HG02642 (cell line): ENCODE measurements around the gene OR4F15.
"Not testable (repeated sequence)": the region's sequence is repeated elsewhere in the genome, so short reads cannot be mapped to it uniquely, and the experiment has no call there.

Experiments used
- ATAC-seq: cut with Tn5 transposase; IDR thresholded peaks from one replicate; pipeline ENCODE4 v1.9.1; 2021; ENCODE audit warnings: mild to moderate bottlenecking; ENCODE audit not compliant: unreplicated experiment, poor library complexity

The OR4F15 gene

GRCh38 chr15:101811902-101812301 lies at the start of gene OR4F15:
Gene OR4F15 (plus strand): TSS chr15:101812202. CDS start chr15:101818187, 5,985 bp downstream.
- no peak for ATAC-seq

- not testable (repeated sequence) for ATAC-seq
Measured at GRCh38 chr15:101764669-101765339, 47.2 kb upstream of the OR4F15 start.

- ATAC-seq = not testable (repeated sequence)
Measured at GRCh38 chr15:101765340-101765671, 46.7 kb upstream of the OR4F15 start.

GRCh38 chr15:101765772-101766456 lies 46.1 kb upstream of the OR4F15 start:
- no peak for ATAC-seq

- not testable (repeated sequence) for ATAC-seq
Measured at GRCh38 chr15:101767083-101767640, 44.8 kb upstream of the OR4F15 start.

GRCh38 chr15:101772921-101773320 lies 39.1 kb upstream of the OR4F15 start:
- ATAC-seq = no peak

GRCh38 chr15:101773496-101774100 lies 38.4 kb upstream of the OR4F15 start:
- no peak for ATAC-seq

GRCh38 chr15:101775136-101775535 lies 36.9 kb upstream of the OR4F15 start:
- no peak for ATAC-seq

GRCh38 chr15:101778576-101778975 lies 33.4 kb upstream of the OR4F15 start:
- not testable (repeated sequence) for ATAC-seq

- not testable (repeated sequence) for ATAC-seq
Measured at GRCh38 chr15:101780225-101780624, 31.8 kb upstream of the OR4F15 start.

- ATAC-seq = no peak
Measured at GRCh38 chr15:101781928-101782327, 30.1 kb upstream of the OR4F15 start.

GRCh38 chr15:101784644-101785043 lies 27.4 kb upstream of the OR4F15 start:
- no peak for ATAC-seq

GRCh38 chr15:101786422-101786821 lies 25.6 kb upstream of the OR4F15 start:
- not testable (repeated sequence) for ATAC-seq

GRCh38 chr15:101788001-101788400 lies 24.0 kb upstream of the OR4F15 start:
- not testable (repeated sequence) for ATAC-seq

- not testable (repeated sequence) for ATAC-seq
Measured at GRCh38 chr15:101788503-101789269, 23.3 kb upstream of the OR4F15 start.

- ATAC-seq = not testable (repeated sequence)
Measured at GRCh38 chr15:101790748-101791147, 21.3 kb upstream of the OR4F15 start.

GRCh38 chr15:101793981-101794380 lies 18.0 kb upstream of the OR4F15 start:
- ATAC-seq = not testable (repeated sequence)

- no peak for ATAC-seq
Measured at GRCh38 chr15:101795455-101795854, 16.5 kb upstream of the OR4F15 start.

- ATAC-seq = no peak
Measured at GRCh38 chr15:101799665-101800064, 12.3 kb upstream of the OR4F15 start.

- ATAC-seq = no peak
Measured at GRCh38 chr15:101801048-101801447, 11.0 kb upstream of the OR4F15 start.
